ENCODE measurements around the gene WDR90. TPM values are rescaled to one million over a fixed set of nuclear protein-coding genes. Genes with fewer than 3 reads are reported as not detected.

WDR90 gene
- 34.9 TPM for total RNA-seq

DNA sequence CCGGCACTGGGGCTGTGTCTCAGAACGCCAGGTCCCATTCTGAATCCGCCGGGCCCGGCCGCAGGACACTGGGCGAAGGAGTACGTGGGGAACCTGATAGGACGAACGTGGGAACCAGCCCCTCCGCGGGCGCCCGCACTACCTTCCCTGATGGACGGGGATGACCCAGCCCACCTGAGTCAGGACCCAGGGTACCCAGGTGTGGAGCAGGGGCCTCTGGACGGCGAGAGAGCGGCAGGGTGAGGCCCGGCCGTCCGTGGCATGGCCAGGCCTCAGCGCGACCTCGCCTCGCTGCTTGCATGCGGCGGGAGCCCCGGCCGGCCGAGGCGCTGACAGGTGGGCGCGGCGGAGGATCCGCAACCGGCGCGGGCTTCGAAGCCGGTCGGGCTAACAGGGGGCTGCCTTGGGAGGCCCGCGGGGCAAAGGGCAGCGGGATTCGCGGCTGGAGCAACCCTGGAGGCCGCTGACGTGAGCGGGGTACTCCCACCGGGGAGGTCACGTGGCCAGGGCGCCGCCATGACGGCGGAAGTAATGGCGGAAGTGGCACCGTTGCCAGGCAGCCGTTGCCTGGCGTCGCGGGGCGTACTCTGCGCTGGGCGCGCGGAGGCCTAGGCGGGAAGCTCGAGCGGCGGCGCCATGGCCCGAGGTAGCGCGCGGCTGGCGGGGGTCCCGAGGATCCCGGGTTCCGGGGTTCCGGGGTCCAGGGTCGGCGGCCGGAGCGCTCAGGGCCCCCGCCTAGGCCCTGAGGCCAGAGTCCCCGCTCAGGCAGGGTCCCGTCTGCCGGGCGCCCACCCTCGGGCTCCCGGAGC, at the start of gene WDR90:
WDR90 (plus strand) TSS at position 585 of the 809 bp plus-strand sequence; CDS start at position 637, 52 bp downstream.
- TF ChIP-seq POLR2A (IDR thresholded peaks at IDR 0.05) (peak in 1 of 2 donors; percentile 39), POLR2AphosphoS5 (IDR thresholded peaks at IDR 0.05; ENCODE audit: insufficient read depth in 1 of 2, low read depth in 1 of 2) (peak in 1 of 2 donors; percentile 71)
- TF ChIP-seq, protein P1, sequence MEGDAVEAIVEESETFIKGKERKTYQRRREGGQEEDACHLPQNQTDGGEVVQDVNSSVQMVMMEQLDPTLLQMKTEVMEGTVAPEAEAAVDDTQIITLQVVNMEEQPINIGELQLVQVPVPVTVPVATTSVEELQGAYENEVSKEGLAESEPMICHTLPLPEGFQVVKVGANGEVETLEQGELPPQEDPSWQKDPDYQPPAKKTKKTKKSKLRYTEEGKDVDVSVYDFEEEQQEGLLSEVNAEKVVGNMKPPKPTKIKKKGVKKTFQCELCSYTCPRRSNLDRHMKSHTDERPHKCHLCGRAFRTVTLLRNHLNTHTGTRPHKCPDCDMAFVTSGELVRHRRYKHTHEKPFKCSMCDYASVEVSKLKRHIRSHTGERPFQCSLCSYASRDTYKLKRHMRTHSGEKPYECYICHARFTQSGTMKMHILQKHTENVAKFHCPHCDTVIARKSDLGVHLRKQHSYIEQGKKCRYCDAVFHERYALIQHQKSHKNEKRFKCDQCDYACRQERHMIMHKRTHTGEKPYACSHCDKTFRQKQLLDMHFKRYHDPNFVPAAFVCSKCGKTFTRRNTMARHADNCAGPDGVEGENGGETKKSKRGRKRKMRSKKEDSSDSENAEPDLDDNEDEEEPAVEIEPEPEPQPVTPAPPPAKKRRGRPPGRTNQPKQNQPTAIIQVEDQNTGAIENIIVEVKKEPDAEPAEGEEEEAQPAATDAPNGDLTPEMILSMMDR (IDR thresholded peaks at IDR 0.05): no peak
- Histone ChIP-seq H3K4me3 (peak within 1 kb of the TSS; percentile 62 to 72), H3K27me3 (no peaks in the 10 kb centered on the region), H3K27ac (peak within 1 kb of the TSS; percentile 75), H3K9me3 (no peaks in the 10 kb centered on the region), H3K4me1 (peaks cover 43% of the 10 kb centered on the region), H3K36me3 (no peaks in the 10 kb centered on the region)
- no peak for DNase-seq (ENCODE audit: extremely low spot score in 2 of 2)
- intact Hi-C loops (cut with DNase I): loop anchor here (10.0 kb wide), 1 partner anchor 264 kb away; the partner anchor contains the start of gene PGAP6

DNA sequence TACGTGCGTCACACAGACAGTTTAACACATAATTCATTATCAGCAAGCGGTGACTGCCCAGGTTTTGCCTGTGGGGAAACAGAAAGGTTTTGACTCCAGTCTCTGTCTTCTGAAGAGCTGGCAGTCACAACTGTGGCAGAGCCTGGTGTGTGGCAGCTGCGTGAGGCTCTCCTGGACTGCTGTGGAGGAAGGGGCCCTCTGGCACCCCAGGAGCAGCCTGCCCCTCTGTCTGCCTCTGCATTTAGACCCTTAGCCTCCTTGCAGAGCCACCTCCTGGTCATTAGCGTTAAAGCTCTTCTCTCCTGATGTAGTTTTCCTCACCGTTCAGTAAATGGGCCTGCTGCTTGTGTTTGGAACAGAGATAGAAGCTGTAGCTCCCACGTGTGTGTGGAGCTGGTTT, 48.4 kb upstream of the WDR90 start:
- TF ChIP-seq, protein P1 (IDR thresholded peaks at IDR 0.05): no peak
- TF ChIP-seq POLR2AphosphoS5 (IDR thresholded peaks at IDR 0.05; ENCODE audit: insufficient read depth in 1 of 2, low read depth in 1 of 2): no peak
- Histone ChIP-seq H3K9me3 (no peaks in the 10 kb centered on the region), H3K27ac (no peak overlapping the region), H3K36me3 (peaks cover 0 to 10% of the 10 kb centered on the region in 2 donors), H3K4me1 (peaks cover 7% of the 10 kb centered on the region), H3K27me3 (no peaks in the 10 kb centered on the region), H3K4me3 (no peak overlapping the region)
- intact Hi-C loops (cut with DNase I): no loop called here
- no peak for DNase-seq (ENCODE audit: extremely low spot score in 2 of 2)

GRCh38 chr16:603933-604332, 45.2 kb upstream of the WDR90 start:
- no peak overlapping the region for H3K4me3 ChIP-seq
- no peak for DNase-seq (ENCODE audit: extremely low spot score in 2 of 2)
- TF ChIP-seq POLR2AphosphoS5 (IDR thresholded peaks at IDR 0.05; ENCODE audit: insufficient read depth in 1 of 2, low read depth in 1 of 2): no peak
- no peaks in the 10 kb centered on the region for H3K4me1 ChIP-seq
- no peaks in the 10 kb centered on the region for H3K27me3 ChIP-seq
- intact Hi-C loops (cut with DNase I): no loop called here
- no peaks in the 10 kb centered on the region for H3K9me3 ChIP-seq
- H3K27ac ChIP-seq: no peak overlapping the region
- H3K36me3 ChIP-seq: no peaks in the 10 kb centered on the region

DNA sequence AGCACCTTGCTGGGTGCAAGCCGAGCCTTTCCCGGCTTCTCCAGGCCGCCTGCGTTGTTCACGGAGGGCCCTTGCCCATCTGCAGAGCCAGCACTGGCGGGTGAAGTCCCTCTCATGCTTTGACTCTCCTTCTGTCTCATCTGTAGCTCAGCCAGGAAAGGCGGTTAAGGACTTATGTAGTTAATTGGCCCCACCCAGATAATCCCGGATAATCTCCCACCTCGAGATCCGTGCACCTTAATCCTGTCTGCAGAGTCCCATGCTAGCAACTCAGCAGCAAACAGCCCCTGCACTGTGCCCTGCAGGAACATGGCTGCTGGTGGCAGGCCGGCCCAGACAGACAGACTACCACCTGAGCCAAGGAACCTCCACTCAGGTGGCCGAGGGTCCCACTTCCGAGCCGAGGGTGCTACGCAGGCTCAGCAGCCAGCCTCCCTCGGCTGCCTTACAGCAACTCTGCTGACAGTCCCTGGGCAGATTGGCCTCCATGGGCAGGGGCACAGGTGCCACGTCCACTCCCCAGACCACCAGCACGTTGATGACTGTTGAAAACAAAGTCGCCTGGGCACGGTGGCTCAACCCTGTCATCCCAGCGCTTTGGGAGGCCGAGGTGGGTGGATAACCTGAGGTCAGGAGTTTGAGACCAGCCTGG, 42.4 kb upstream of the WDR90 start:
- no peak for DNase-seq (ENCODE audit: extremely low spot score in 2 of 2)
- H3K36me3 ChIP-seq: no peaks in the 10 kb centered on the region
- H3K4me3 ChIP-seq: no peak overlapping the region
- no peaks in the 10 kb centered on the region for H3K27me3 ChIP-seq
- no peak overlapping the region for H3K27ac ChIP-seq
- intact Hi-C loops (cut with DNase I): no loop called here
- H3K4me1 ChIP-seq: peaks cover 11% of the 10 kb centered on the region
- no peaks in the 10 kb centered on the region for H3K9me3 ChIP-seq
- TF ChIP-seq, protein P1 (IDR thresholded peaks at IDR 0.05): no peak

GRCh38 chr16:608019-608418, 41.1 kb upstream of the WDR90 start:
- no peak for DNase-seq (ENCODE audit: extremely low spot score in 2 of 2)

More at GRCh38 chr16:608019-608418, 41.1 kb upstream of the WDR90 start:
- Histone ChIP-seq H3K4me1 (peaks cover 11% of the 10 kb centered on the region), H3K27me3 (no peaks in the 10 kb centered on the region), H3K36me3 (no peaks in the 10 kb centered on the region), H3K9me3 (no peaks in the 10 kb centered on the region), H3K4me3 (no peak overlapping the region), H3K27ac (no peak overlapping the region)
- TF ChIP-seq POLR2AphosphoS5 (IDR thresholded peaks at IDR 0.05; ENCODE audit: insufficient read depth in 1 of 2, low read depth in 1 of 2) (no peak), POLR2A (IDR thresholded peaks at IDR 0.05) (no peak)
- TF ChIP-seq, protein P1 (IDR thresholded peaks at IDR 0.05): no peak
- intact Hi-C loops (cut with DNase I): no loop called here
